Ovary (tissue), 9 donors: ENCODE measurements around the gene ARMC2. TPM values are rescaled to one million over a fixed set of nuclear protein-coding genes. Genes with fewer than 3 reads are reported as not detected.

Experiments used
- DNase-seq, 5 donors: peaks; one replicate each; pipeline ENCODE4 v3.0.0-alpha.2; 2019 to 2020
- H3K27ac ChIP-seq, 2 donors: fragments of 200-600 bp; one replicate each; pipeline versions ENCODE4 v1.5.1 to v1.8.0; 2019 to 2022
- H3K27me3 ChIP-seq: fragments of 200-600 bp; one replicate; pipeline ENCODE4 v1.8.0; 2022
- H3K36me3 ChIP-seq: fragments of 200-600 bp; sonication (generic); one replicate; pipeline ENCODE4 v1.5.1; 2019
- H3K4me1 ChIP-seq: one replicate; pipeline ENCODE4 v1.8.1; 2013; ENCODE audit warnings: mild to moderate bottlenecking, moderate library complexity; ENCODE audit not compliant: insufficient read depth
- H3K4me3 ChIP-seq: fragments of 200-600 bp; sonication (generic); one replicate; pipeline ENCODE4 v1.5.1; 2017
- H3K9me3 ChIP-seq, 2 donors: fragments of 200-600 bp in 1 of 2; sonication (generic) in 1 of 2; one replicate each; pipeline versions ENCODE4 v1.5.1 to v1.8.1; 2013 to 2019; ENCODE audit warnings: mild to moderate bottlenecking in 1 of 2, moderate library complexity in 1 of 2
- CTCF ChIP-seq, 3 donors: fragments of 450-650 bp in 2 of 3; fragments of 200-600 bp in 1 of 3; IDR thresholded peaks; one replicate each; pipeline versions ENCODE4 v1.5.1 to v1.8.0; 2016 to 2022; ENCODE audit warnings: antibody characterized with exemption in 3 of 3, mild to moderate bottlenecking in 1 of 3
- EP300 ChIP-seq: sonication (generic); formaldehyde crosslinking; IDR thresholded peaks from one replicate; pipeline ENCODE4 v1.6.1; 2017; ENCODE audit warnings: antibody characterized with exemption
- POLR2A ChIP-seq: fragments of 450-650 bp; IDR thresholded peaks from one replicate; pipeline ENCODE4 v1.6.1; 2017; ENCODE audit warnings: antibody characterized with exemption, mild to moderate bottlenecking, moderate library complexity
- WGBS, 3 donors: extraction: QIAGEN DNeasy Blood & Tissue Kit in 1 of 3; methylation state at CpG; one replicate each; pipeline versions ENCODE4 v1.1.5 to v1.1.7; 2013 to 2017; 5-methylcytosine and 5-hydroxymethylcytosine counted together
- intact Hi-C, 4 donors: fragments of 100-400 bp; cut with DNase I; formaldehyde crosslinking; loops; one replicate each; pipeline versions ENCODE4 v1.11.0 to v1.15.1; 2022 to 2023
- polyA plus RNA-seq, 2 donors: library from polyadenylated mRNA; stranded (reverse); fragments of 200-250 nt in 1 of 2; fragments of 350-450 nt in 1 of 2; fragmentation: Illumina TruSeq in 1 of 2; extraction: RNeasy Lipid Tissue Mini Kit (QIAGEN cat#74804) in 1 of 2; gene quantifications; one replicate each; pipeline ENCODE4 v1.2.3, GENCODE V29; 2013 to 2014
- total RNA-seq, 7 donors: library from RNA; depleted of rRNA in 2 of 7; stranded (reverse); fragments of >200 nt in 2 of 7; fragmentation: NEBNext Ultra II Directional in 3 of 7; extraction: Animal tissue kit (Norgen Biotek cat#: 25700) in 3 of 7; gene quantifications; one replicate each; pipeline versions ENCODE4 v1.1.0 to v1.2.4, GENCODE V29; 2016 to 2023
- donor health status: DM: no; HTN: no; CAD: no; lungs with moderate emphysema.
- donor health status: DM: no; HTN: no; CAD: no.
- donor health status: Bipolar disorder and iron deficiency.
- donor health status: DM: yes; HTN: yes; CAD: no.
- donor health status: DM: no; HTN: no; CAD: no.
- donor health status: DM: yes; HTN: yes; CAD: no.

Gene ARMC2
- total and polyA plus RNA-seq, 9 donors: 3.2 to 14.7 (median 9.2) TPM

DNA sequence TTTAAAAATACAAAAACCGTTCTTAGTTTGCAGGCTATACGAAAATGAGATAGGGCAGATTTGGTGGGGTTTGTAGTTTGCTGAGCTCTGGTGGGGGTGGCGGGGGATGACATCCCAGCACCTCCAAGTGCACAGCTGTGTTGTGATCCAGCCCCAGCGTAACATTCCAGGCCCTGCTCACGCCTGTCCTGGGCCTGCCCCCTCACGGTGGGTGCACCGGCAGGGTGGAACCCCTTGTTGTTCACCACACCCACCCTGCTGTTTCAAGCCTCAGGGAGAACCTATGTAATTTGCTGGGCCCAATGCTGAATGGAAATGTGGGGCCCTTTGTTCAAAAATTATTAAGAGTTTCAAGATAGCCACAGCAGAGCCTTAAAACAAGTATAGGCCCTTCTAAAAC, 25.0 kb downstream of the ARMC2 start:
- 86 to 88% (median 88%) methylated on average over 7 of the region's 7 CpGs for WGBS, 3 donors
- intact Hi-C loops: no loop called here
- H3K36me3 ChIP-seq: no peaks in the 10 kb centered on the region
- H3K27ac ChIP-seq: no peak overlapping the region
- TF ChIP-seq EP300 (no peak), POLR2A (no peak)
- no peaks in the 10 kb centered on the region for H3K9me3 ChIP-seq
- DNase-seq: no peak
- no peaks in the 10 kb centered on the region for H3K27me3 ChIP-seq
- H3K4me1 ChIP-seq: peaks cover 3% of the 10 kb centered on the region
- H3K4me3 ChIP-seq: no peak overlapping the region

DNA sequence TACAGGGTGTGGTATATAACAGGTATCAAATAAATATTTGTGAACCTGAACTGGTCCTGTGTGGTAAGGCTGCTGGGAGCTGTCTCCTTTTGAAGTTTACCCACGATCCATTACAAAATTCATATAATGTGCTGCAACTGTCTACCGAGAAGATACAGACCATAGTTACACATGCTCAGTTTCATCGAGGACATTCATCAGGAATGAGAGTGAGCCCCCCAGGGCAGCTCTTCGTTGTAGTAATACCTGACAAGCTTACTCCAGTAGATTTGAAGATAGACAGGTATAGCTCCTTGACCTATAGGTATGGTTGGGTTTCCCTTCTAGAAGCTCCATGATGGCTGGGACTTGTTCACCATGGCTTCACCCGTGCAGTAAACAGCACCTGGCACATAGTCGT, 25.7 kb downstream of the ARMC2 start:
- 85 to 89% (median 87%) methylated on average over 6 of the region's 6 CpGs for WGBS, 3 donors
- no peak for TF ChIP-seq EP300
- no peak for TF ChIP-seq CTCF (IDR thresholded peaks at IDR 0.05)
- TF ChIP-seq POLR2A: no peak
- intact Hi-C loops: no loop called here
- H3K36me3 ChIP-seq: no peaks in the 10 kb centered on the region
- no peak overlapping the region for H3K27ac ChIP-seq
- H3K4me1 ChIP-seq: peaks cover 3% of the 10 kb centered on the region
- H3K4me3 ChIP-seq: no peak overlapping the region
- H3K9me3 ChIP-seq: no peaks in the 10 kb centered on the region
- no peak for DNase-seq
- H3K27me3 ChIP-seq: no peaks in the 10 kb centered on the region

DNA sequence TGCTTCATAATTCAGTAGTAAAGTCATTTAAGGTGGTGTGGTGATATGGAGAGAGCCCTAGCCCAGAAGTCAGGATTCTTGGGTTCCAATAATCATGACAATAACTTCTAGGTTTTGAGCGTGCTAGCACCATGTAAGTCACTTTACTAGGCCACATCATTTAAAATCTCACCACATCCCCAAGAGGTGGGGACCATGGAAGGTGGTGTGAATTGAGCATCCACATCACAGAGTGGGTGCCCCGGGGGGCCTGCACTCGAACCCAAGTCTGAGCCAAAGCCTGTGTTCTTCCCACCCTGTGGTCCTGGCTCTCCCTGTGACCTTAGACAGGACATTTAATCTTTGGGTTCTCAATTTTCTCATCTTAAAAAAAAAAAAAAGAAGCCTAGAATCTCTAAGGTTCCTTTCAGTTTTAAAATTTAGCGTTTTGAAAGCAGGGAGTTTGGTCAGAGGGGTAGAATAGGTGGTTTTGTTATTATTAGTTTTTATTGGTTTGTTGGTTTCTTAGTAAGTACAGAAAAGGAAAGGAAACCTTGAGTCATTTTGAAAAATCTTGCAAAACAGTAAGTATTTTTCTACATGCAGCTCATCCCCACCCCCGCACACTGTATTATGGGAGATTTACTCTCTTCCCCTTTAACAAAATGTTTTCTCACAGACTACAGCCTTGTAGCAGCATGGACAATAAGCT, 26.4 kb downstream of the ARMC2 start:
- WGBS, 3 donors: 73 to 75% (median 74%) methylated on average over 5 of the region's 5 CpGs
- no peak overlapping the region for H3K4me3 ChIP-seq

DNA sequence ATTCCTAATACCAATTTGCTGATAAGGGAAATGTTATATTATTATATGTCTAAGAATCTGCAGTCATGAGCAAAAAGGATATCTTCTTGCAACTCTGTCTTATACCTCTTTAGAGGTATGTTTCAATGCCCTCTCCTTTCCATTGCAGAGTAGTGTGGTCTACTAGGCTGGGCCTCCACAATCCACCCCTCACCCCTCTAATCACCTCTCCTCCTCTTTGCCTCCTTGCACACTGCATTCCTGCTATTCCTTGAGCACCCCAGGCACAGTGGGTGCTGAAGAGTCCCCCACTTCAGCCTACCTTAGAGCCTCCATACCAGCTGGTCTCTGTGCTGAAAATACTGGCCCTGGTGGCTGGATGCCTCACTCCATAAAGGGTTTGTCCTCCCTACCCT, 26.9 kb downstream of the ARMC2 start:
- intact Hi-C loops: no loop called here
- TF ChIP-seq EP300 (no peak), POLR2A (no peak)
- peaks cover 3% of the 10 kb centered on the region for H3K4me1 ChIP-seq
- peak overlapping the region in 1 of 2 donors; percentile 44 for H3K27ac ChIP-seq
- no peaks in the 10 kb centered on the region for H3K36me3 ChIP-seq
- no peak for DNase-seq
- no peaks in the 10 kb centered on the region for H3K9me3 ChIP-seq
- no peaks in the 10 kb centered on the region for H3K27me3 ChIP-seq
- H3K4me3 ChIP-seq: no peak overlapping the region

More for the DNA sequence above, 26.4 kb downstream of the ARMC2 start:
- no peaks in the 10 kb centered on the region for H3K36me3 ChIP-seq
- no peaks in the 10 kb centered on the region for H3K9me3 ChIP-seq
- intact Hi-C loops: no loop called here
- no peak for TF ChIP-seq CTCF (IDR thresholded peaks at IDR 0.05)
- peak overlapping the region in 1 of 2 donors; percentile 44 for H3K27ac ChIP-seq
- DNase-seq: peak in 1 of 5 donors; percentile 51
- H3K4me1 ChIP-seq: peaks cover 3% of the 10 kb centered on the region
- no peaks in the 10 kb centered on the region for H3K27me3 ChIP-seq

GRCh38 chr6:108877046-108877751, 29.0 kb downstream of the ARMC2 start:
- TF ChIP-seq CTCF (IDR thresholded peaks at IDR 0.05) (no peak), EP300 (peak; percentile 55)
- H3K27me3 ChIP-seq: no peaks in the 10 kb centered on the region
- DNase-seq: peak in 3 of 5 donors; percentile 35 to 71 (median 70)
- H3K4me1 ChIP-seq: peaks cover 3% of the 10 kb centered on the region
- no peaks in the 10 kb centered on the region for H3K36me3 ChIP-seq
- H3K4me3 ChIP-seq: no peak overlapping the region
- intact Hi-C loops: no loop called here
- 47 to 54% (median 51%) methylated on average over 7 of the region's 7 CpGs for WGBS, 3 donors
- no peaks in the 10 kb centered on the region for H3K9me3 ChIP-seq
- H3K27ac ChIP-seq: no peak overlapping the region
